GM19025 (cell line): ENCODE results near the gene MYADM.
"Not testable (repeated sequence)": the region's sequence is repeated elsewhere in the genome, so short reads cannot be mapped to it uniquely, and the experiment has no call there.

Experiments
- ATAC-seq: cut with Tn5 transposase; IDR thresholded peaks from one replicate; pipeline ENCODE4 v1.9.1; 2021; ENCODE audit warnings: mild to moderate bottlenecking, low read depth, moderate library complexity; ENCODE audit not compliant: unreplicated experiment

The MYADM gene, protein sequence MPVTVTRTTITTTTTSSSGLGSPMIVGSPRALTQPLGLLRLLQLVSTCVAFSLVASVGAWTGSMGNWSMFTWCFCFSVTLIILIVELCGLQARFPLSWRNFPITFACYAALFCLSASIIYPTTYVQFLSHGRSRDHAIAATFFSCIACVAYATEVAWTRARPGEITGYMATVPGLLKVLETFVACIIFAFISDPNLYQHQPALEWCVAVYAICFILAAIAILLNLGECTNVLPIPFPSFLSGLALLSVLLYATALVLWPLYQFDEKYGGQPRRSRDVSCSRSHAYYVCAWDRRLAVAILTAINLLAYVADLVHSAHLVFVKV

DNA sequence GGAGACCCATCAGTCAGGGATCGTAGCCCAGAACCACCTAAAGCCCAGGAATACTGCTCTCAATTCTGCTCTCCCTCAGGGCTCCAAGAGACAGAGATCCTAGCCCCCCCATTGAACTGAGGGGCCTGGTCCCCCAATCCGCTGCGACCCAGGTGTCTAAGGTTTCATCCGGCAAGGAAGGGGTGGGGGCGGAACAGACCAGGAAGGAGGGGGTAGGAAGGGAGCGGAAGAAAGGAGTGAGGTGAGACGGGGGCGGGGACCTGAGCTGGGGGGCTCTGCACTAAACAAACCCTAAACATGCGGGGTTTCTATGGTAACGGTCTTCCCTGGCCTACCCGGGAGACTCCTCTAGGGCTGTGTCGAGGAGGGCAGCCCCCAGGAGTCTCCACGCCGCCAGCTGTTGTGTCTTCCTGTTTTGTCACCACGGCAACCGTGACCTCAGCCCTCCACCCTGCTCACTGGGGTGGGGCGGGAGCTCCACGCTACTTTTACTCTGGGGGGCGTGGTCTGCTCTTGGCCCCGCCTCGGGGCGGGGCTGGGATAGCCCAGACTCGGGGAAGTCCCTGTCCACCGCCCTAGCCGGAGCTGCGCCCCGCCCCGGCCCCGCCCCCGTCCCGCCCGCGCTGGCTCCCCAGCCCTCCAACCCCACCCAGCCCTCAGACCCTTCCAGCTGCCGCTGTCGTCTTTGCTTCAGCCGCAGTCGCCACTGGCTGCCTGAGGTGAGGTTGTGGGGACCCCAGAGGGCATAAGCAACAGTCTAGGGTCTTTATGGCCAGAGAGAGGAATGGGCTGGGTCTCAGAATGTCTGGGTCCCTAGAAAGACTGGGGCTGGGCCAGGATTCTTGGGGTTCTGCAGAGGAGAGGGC, at the start of gene MYADM:
Gene MYADM, plus strand, starts transcription at position 659 of the 866 bp plus-strand sequence. CDS start 5,647 bp downstream, outside the sequence.
- peak; percentile 60 for ATAC-seq

DNA sequence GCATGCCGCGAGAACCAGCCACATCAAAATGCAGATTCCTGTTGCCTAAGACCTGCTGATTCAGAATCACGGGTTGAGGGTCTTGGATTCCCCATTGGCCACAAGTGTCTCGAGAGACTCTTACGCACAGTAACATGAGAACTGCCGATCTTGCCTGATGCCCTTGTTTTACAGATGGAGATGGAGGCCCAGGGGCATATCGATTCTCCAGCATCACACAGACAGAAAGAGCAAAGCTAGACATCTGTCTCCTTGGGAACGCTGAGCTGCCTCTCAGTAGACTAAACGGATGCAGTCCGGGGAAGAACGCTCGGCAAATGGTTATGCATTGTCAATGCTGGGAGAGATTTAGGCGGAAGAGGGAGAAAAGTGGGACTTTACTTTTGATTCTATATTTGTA, 48.9 kb upstream of the MYADM start:
- no peak for ATAC-seq

DNA sequence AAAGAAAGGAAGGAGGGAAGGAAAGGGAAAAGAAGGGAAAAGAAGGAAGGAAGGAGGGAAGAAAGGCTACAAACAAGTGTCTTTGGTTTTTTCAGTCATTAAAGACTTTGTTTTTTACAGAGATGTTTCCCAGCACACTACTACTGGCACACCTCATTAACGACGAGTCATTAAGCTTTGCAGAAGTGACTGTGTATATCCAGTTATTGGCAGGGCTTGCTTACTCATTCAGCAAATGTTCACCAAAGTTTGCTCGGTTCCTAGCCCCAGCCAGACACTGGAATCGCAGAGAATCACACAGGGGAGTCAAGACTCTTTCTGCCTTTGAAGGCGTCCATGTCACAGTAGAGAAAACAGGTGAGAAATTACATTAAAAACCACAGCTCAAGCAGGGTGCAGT, 47.8 kb upstream of the MYADM start:
- no peak for ATAC-seq

DNA sequence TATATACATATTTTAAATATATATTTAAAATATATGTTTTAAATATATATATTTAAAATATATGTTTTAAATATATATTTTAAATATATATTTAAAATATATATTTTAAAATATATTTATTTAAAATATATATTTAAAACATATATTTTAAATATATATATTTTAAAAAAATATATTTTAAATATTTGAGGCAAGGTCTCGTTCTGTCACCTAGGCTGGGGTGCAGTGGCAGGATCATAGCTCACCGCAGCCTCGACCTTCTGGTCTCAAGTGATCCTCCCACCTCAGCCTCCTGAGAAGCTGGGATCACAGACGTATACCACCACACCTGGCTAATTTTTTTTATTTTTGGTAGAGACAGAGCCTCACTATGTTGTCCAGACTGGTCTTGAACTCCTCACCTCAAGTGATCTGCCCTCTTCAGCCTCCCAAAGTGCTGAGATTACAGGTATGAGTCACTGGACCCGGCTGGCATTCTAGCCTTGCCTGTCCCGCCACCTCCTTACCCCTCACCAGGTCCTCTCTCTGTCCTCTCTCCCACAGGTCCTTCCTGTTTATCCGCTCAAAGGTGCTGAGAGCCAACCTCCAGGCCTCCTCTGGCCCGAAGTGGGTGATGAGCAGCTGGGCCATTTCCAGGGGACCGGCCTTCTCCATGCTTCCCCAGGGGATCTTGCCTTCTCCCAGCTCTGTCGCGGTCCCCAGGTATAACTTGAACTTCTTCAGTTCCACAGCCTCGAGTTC, 44.1 kb upstream of the MYADM start:
- ATAC-seq: no peak

DNA sequence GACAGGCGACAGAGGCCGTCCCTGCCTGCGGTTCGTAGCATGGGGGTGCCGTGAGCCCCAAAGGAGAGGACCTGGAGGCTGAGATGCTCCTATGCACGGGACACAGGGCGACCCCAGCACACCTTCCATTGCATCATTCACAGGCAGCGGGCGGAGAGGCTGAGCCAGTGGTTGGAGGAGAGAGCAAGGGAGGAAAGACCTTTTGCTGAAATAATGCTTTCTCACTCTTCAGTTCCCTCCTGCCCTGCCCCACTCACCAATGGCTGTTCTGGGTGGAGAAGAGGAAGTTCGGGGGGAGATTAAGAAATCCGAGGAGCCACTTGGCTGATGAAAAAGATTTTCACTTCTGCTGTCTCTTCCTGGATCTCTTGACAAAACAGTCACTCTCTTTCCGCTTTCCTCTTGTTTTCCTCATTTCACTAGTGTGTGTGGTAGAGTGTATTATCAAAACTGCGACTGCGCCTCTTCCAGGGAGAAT, 43.5 kb upstream of the MYADM start, which contains the start of gene NLRP12:
Gene NLRP12, minus strand, starts transcription at position 181 of the 478 bp plus-strand sequence. Its CDS starts 140 bp downstream, at position 41.
- ATAC-seq: no peak

DNA sequence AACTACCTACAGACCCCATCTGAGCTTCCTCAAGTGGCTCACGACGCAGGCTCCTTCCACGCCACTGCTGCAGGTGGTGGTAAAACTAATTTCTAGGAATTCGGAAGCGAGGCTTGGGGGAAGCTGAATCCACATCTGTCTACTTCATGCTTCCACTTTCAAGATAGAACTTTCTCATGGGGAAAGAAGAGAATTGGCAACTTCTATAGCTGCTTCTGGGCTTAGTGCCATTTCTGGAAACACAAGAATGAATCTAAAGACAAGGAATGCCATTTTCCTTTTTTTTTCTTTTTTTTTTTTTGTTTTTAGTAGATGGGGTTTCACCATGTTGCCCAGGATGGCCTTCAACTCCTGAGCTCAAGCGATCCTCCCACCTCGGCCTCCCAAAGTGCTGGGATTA, 40.8 kb upstream of the MYADM start:
- ATAC-seq: no peak

DNA sequence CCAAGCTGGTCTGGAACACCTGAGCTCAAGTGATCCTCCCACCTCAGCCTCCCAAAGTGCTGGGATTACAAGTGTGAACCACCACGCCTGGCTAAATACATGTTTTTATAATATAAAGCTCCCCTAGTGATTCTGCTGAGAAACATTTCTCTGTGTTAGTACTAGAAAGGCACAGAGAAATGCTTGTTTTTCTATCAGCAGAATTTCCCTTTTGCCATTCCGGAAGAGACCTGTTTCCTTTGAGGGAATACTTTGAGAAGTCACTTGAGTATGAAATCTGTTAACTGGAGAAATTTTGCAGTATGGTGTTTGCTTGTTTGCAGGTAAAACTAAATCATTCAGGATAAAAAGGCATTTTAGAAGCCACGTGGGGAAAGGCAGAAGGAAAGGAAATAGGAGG, 39.2 kb upstream of the MYADM start:
- ATAC-seq: no peak

DNA sequence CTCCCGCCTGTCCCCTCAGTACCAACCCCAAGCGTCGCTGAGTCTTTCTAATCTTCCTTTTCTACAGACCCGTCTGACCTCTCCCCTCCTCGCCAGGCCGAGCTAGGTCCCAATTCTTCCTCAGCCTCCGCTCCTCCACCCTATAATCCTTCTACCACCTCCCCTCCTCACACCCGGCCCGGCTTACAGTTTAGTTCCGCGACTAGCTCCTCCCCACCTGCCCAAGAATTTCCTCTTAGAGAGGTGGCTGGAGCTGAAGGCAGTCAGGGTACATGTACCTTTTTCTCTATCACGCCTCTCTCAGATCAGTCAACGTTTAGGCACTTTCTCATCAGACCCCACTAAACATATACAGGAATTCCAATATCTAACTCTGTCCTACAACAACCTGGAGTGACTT, 34.8 kb upstream of the MYADM start:
- ATAC-seq: not testable (repeated sequence)

DNA sequence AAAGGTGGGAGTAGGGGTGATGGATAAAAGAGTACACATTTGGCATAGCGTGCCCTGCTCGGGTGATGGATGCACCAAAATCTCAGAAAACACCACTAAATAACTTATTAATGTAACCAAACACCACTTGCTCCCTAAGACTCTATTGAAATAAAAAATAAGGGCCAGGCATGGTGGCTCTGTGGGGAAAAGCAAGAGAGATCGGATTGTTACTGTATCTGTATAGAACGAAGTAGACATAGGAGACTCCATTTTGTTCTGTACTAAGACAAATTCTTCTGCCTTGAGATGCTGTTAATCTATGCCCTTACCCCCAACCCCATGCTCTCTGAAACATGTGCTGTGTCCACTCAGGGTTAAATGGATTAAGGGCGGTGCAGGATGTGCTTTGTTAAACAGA, 29.2 kb upstream of the MYADM start:
- ATAC-seq: not testable (repeated sequence)

DNA sequence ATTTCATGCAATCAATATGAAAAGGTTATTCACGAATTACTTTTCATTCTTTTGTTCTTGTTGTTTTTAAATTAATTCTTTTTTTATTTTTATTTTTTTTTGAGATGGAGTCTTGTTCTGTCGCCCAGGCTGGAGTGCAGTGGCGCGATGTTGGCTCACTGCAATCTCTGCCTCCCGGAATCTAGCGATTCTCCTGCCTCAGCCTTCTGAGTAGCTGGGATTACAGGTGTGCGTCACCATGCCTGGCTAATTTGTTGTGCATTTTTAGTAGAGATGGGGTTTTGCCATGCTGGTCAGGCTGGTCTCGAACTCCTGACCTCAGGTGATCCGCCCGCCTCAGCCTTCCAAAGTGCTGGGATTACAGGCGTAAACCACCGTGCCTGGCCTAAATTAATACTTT, 27.4 kb upstream of the MYADM start:
- not testable (repeated sequence) for ATAC-seq

DNA sequence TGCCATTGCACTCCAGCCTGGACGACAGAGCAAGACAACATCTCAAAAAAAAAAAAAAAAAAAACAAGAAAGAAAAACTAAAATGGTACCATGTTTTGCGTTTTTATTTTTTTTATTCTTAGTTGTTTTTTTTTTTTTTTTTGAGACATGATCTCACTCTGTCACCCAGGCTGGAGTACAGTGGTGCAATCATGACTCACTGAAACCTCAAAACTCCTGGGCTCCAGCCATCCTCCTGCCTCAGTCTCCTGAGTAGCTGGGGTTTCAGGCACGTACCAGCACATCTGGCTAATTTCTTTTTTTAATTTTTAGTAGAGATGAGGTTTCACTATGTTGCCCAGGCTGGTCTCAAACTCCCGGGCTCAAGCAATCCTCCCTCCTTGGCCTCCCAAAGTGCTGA, 26.8 kb upstream of the MYADM start:
- not testable (repeated sequence) for ATAC-seq

DNA sequence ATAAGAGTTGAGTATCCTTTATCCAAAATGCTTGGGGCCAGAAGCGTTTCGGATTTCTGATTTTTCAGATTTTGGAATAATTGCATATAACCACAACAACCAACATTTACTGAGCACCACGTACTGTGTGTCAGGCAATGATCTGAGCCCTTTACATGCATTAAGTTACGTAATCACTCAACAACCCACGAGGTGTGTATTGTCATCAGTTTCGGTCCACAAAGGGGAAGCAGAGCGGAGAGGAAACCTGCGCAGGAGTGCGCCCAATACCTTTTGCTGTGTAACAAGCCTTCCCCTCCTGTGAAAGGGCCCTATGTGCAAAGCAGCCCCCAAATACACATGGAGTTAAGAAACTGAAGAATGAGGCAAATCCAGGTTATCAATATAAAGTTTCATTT, 22.8 kb upstream of the MYADM start:
- no peak for ATAC-seq

DNA sequence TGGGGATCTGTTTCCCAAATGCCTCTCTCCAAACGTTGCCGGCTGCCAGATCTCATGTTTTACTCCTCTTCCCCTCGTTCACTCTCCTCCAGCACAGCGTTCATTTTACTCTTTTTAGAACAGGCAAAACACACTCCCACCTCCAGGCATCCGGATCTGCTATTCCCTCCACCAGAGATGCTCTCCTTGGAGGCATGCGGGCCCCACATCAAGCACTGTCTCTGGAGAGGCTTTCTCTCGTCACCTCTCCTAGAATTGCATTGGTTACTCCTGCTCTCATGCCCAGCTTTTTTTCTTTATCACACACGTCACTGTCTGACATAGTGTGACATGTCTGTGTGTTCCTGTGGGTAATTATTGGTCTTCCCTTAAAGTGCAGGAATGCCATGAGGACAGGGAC, 20.1 kb upstream of the MYADM start:
- ATAC-seq: no peak

DNA sequence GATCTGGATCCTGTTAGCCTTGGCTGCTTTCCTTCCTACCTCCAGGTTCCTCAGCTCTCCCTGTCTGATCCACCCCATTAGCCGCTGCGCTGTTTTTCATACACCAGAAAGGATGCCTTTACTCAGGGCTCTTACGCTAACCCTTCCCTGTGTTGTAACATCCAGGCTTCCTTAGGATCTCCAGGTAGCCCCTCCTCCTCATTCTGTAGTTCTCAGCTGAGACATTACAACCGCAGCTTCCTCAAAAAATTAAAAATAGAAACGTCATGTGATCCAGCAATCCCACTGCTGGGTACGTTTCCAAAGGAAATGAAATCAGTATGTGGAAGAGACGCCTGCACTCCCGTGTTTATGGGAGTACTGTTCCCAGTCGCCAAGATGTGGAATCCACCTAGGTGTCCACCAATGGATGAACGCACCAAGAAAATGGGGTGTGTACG, 18.4 kb upstream of the MYADM start:
- ATAC-seq: no peak

DNA sequence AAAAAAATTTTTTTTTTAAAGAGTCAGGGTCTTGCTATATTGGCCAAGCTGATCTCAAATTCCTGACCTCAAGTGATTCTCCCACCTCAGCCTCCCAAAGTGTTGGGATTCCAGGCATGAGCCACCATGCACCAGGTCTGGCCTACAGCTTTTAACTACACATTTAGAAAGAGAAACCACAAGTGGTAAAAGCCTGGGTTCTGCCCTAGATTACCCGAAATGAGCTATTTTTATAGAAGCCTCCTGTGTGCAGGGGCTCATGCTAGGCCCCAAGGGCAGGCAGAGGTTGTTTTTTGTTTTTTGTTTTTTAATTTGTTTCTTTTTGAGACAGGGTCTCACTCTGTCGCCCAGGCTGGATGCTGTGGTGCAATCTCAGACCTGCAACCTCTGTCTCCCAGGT, 14.0 kb upstream of the MYADM start:
- no peak for ATAC-seq

DNA sequence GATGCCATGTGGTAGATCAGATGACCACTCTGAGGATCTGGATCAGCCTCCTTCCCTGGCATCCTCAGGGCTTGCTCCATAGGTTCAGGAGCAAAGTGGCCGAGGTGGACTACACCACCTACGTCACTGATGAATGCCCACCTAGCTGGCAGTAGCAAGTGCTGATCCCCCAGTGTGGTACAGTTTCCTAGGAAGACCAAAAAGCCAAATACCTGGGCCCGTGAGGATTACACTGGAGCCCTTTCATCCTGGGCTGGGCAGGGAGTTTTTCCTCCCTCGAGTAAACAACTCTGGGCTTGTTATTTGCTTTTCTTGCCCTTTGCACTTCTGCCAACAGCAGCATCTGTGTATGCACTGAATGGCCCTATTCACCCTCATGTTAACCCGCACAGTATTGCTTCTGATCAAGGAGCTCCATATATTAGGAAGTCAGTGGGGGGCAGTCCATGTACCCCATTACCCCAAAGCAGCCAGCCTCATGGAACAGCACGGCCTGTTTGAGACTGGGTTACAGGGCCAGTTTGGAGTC, 3.3 kb upstream of the MYADM start:
- no peak for ATAC-seq

DNA sequence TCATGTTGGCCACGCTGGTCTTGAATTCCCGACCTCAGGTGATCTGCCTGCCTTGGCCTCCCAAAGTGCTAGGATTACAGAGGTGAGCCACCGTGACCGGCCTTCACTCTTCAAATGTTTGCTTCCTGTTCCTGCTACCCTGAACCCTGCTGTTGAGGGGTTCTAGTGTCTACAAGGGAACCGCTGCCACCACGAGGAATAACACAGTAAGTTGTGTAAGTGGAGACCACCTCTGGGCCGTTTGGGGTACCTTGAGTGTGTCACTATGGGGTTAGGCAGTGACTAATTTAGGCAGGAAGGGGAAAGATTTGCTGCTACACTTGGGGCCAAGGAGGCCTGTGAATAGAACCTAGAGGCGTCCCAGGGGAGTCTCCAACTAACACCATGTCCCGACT, 2.2 kb upstream of the MYADM start:
- ATAC-seq: no peak

DNA sequence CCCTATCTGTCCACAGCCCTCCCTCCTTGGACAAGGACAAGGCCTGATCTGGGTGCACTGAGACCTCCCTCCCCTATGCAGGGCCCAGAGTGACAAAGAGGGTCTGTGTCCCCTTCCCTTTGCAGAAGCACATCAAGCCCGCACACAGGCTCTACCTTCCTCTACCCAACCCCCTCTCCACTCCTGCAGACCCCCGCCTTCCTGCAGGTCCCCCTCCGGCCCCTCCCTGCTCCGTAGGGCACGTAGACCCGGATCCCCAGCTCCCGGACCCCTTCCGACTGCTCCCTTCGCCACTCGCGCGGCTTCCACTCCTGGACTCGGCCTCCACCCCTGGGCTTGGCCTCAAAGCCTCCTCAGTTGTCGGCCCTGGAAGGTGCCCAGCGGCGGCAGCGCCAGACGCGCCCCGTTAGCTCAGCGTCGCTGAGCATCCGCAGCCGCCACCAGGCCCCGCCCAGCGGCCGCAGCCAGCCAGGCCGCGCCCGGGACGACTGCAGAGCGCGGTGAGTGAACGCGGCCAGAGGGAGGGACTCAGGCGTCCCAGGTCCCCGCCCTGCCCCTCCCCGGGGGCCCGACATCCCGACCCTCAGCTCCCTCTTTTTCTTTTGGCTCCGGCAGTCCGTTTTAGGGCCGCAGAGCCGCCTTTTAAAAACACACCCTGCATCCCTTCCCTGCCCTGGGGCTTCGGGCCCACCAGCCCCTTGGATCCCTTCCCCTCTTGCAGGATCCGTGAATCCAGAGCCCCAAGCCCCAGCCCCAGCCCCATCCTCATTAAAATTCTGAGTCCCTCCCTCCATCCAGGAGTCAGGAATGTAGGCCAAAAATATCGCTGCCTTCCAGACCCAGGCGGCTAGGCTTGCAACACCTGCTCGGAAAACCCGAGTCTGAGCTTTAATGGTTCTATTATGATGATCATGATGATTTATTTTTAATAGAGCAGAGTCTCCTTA, 1.5 kb upstream of the MYADM start:
- ATAC-seq: no peak

DNA sequence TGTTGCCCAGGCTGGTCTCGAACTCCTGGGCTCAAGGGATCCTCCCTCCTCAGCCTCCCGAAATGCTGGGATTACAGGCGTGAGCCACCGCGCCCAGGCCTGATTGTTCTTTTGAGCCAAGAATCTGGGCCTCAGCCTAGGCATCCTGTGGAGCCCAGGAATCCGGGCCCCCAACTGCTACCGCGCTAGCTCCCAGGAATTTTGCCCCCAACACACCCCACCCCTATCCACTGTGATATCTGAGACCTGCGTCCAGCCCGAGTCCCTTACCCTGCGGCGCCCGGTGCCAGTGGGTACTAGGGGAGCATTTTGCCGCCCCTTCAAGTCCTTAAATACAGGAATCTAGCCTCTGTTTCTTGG, 838 bp upstream of the MYADM start:
- no peak for ATAC-seq
